Upper lobe of left lung (tissue), 4 donors: ENCODE data around the gene KRT33B.
"Not testable (repeated sequence)": the region's sequence is repeated elsewhere in the genome, so short reads cannot be mapped to it uniquely, and the experiment has no call there.

Experiments
- EP300 ChIP-seq, 4 donors: sonication (generic); formaldehyde crosslinking; IDR thresholded peaks; one replicate each; pipeline ENCODE4 v1.5.1; 2017; ENCODE audit warnings: antibody characterized with exemption in 4 of 4, control low read depth in 2 of 4
- POLR2A ChIP-seq, 4 donors: fragments of 450-650 bp; IDR thresholded peaks; one replicate each; pipeline ENCODE4 v1.5.1; 2016 to 2017; ENCODE audit warnings: antibody characterized with exemption in 4 of 4, mild to moderate bottlenecking in 2 of 4
- POLR2AphosphoS5 ChIP-seq, 2 donors: sonication (generic); formaldehyde crosslinking; IDR thresholded peaks; one replicate each; pipeline ENCODE4 v1.5.1; 2017; ENCODE audit warnings: antibody characterized with exemption in 2 of 2
- TF ChIP-seq, protein P1 (sequence below), 6 experiments: fragments of 450-650 bp in 4 of 6; fragments of 200-600 bp in 2 of 6; sonication (generic) in 2 of 6; IDR thresholded peaks; one replicate each; pipeline ENCODE4 v1.5.1; 2016 to 2019; ENCODE audit warnings: antibody characterized with exemption in 6 of 6

DNA sequence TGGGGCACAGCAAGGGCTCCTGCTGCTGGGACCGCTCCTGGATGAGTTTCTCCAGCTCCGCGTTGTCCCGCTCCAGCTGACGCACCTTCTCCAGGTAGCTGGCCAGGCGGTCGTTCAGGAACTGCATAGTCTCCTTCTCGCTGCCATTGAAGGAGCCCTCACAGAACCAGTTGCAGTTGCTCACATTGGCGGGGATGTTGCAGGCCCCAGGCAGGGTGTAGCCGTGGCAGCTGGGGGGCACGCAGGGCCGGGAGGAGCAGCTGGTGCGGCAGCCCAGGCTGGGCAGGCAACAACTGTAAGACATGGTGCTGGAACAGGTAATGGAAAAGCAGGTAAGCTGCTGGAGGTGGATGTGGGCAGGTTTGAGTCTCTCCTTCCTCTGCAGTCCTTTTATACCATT lies 12.3 kb upstream of the KRT33B start, which contains the start of gene KRT34:
- TF ChIP-seq POLR2A, POLR2AphosphoS5, EP300 (IDR thresholded peaks at IDR 0.05): not testable (repeated sequence)
- TF ChIP-seq, protein P1, sequence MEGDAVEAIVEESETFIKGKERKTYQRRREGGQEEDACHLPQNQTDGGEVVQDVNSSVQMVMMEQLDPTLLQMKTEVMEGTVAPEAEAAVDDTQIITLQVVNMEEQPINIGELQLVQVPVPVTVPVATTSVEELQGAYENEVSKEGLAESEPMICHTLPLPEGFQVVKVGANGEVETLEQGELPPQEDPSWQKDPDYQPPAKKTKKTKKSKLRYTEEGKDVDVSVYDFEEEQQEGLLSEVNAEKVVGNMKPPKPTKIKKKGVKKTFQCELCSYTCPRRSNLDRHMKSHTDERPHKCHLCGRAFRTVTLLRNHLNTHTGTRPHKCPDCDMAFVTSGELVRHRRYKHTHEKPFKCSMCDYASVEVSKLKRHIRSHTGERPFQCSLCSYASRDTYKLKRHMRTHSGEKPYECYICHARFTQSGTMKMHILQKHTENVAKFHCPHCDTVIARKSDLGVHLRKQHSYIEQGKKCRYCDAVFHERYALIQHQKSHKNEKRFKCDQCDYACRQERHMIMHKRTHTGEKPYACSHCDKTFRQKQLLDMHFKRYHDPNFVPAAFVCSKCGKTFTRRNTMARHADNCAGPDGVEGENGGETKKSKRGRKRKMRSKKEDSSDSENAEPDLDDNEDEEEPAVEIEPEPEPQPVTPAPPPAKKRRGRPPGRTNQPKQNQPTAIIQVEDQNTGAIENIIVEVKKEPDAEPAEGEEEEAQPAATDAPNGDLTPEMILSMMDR (IDR thresholded peaks at IDR 0.05): not testable (repeated sequence)
